Colonic mucosa (tissue), 4 donors: Measurements from ENCODE around the gene ADAMTS17. TPM values are rescaled to one million over a fixed set of nuclear protein-coding genes. Genes with fewer than 3 reads are reported as not detected.

Experiments
- DNase-seq: peaks from one replicate; pipeline ENCODE4 v3.0.0-alpha.2; 2020
- H3K27ac ChIP-seq: fragments of 200-600 bp; one replicate; pipeline ENCODE4 v1.8.0; 2021
- H3K27me3 ChIP-seq: fragments of 200-600 bp; one replicate; pipeline ENCODE4 v1.8.0; 2021
- H3K36me3 ChIP-seq: fragments of 200-600 bp; one replicate; pipeline ENCODE4 v1.8.0; 2021
- H3K4me1 ChIP-seq: fragments of 200-600 bp; one replicate; pipeline ENCODE4 v1.8.0; 2021; ENCODE audit warnings: mild to moderate bottlenecking
- H3K4me3 ChIP-seq: fragments of 200-600 bp; one replicate; pipeline ENCODE4 v1.8.0; 2021
- H3K9ac ChIP-seq, 2 donors: one replicate each; pipeline ENCODE4 v1.7.0; 2013; ENCODE audit warnings: control low read depth in 2 of 2, low read depth in 2 of 2, low read length in 2 of 2
- H3K9me3 ChIP-seq: fragments of 200-600 bp; one replicate; pipeline ENCODE4 v1.8.0; 2021
- CTCF ChIP-seq: fragments of 200-600 bp; IDR thresholded peaks from one replicate; pipeline ENCODE4 v1.8.0; 2022; ENCODE audit warnings: antibody characterized with exemption, mild to moderate bottlenecking
- intact Hi-C: fragments of 100-400 bp; cut with DNase I; formaldehyde crosslinking; loops from one replicate; pipeline ENCODE4 v1.14.1; 2022
- total RNA-seq, 2 donors: library from RNA; stranded (reverse); fragmentation: NEBNext Ultra II Directional in 1 of 2; extraction: Animal tissue kit (Norgen Biotek cat#: 25700) in 1 of 2; gene quantifications; one replicate each; pipeline ENCODE4 v1.2.1, GENCODE V29; 2021
- donor health status: healthy.
- donor health status: DM: no; HTN: no; CAD: no.
- donor health status: DM: no; HTN: no; CAD: no.

ADAMTS17 gene
- total RNA-seq, 2 donors from 2014 or later = 4.2 to 8.3 TPM

GRCh38 chr15:100373120-100373896 lies 31.5 kb upstream of the ADAMTS17 start:
- Histone ChIP-seq H3K27ac (no peak overlapping the region), H3K36me3 (no peaks in the 10 kb centered on the region), H3K4me3 (peak overlapping the region; percentile 5), H3K9ac (peak overlapping the region in 1 of 2 donors; percentile 35), H3K27me3 (peaks cover 10% of the 10 kb centered on the region), H3K4me1 (no peaks in the 10 kb centered on the region), H3K9me3 (no peaks in the 10 kb centered on the region)
- intact Hi-C loops = no loop called here
- TF ChIP-seq CTCF = no peak
- DNase-seq = no peak

DNA sequence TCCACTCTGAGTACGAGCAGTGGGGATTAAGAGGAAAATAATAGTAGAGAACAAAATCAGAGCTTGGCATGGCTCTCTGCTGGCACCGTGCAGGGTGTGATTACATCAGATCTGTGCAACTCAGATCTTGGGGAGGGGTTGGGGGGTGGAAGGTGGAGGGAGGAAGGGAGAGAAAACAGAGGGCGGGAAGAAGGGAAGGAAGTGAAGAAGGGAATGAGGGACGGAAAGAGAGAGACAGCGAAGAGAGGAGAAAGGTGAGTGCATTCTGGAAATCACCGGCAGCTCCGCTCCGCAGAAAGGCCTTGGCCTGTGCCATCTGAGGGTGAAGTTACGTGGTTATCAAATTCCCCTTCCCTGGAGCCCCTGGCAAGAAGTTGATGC lies 31.0 kb upstream of the ADAMTS17 start:
- H3K27me3 ChIP-seq = peaks cover 10% of the 10 kb centered on the region
- DNase-seq = no peak
- no peaks in the 10 kb centered on the region for H3K4me1 ChIP-seq
- H3K36me3 ChIP-seq = no peaks in the 10 kb centered on the region
- TF ChIP-seq CTCF = no peak
- peak overlapping the region; percentile 5 for H3K4me3 ChIP-seq
- no peaks in the 10 kb centered on the region for H3K9me3 ChIP-seq
- no peak overlapping the region for H3K9ac ChIP-seq
- intact Hi-C loops = no loop called here
- no peak overlapping the region for H3K27ac ChIP-seq

DNA sequence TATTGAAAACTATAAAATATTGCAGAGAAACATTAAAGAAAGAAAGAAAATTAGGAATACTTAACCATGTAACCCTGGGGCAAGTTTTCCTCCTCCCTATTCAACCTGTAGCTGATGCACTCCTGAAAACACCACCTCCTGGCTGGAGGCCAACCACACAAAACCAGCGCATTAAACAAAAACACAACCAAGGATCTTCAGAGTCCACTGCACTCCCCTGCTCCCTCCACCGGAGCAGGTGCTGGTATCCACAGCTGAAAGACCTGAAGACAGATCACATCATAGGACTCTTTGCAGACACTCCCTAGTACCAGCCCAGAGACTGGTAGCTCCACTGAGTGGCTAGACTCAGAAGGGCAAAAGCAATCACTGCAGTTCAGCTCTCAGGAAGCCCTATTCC lies 13.6 kb upstream of the ADAMTS17 start:
- intact Hi-C loops = no loop called here
- H3K4me3 ChIP-seq = no peak overlapping the region

GRCh38 chr15:100353449-100353848 lies 11.7 kb upstream of the ADAMTS17 start:
- Histone ChIP-seq H3K9ac (no peak overlapping the region), H3K9me3 (no peaks in the 10 kb centered on the region), H3K4me1 (peaks cover 4% of the 10 kb centered on the region), H3K27ac (no peak overlapping the region), H3K27me3 (no peaks in the 10 kb centered on the region), H3K36me3 (no peaks in the 10 kb centered on the region), H3K4me3 (no peak overlapping the region)
- DNase-seq = no peak
- no peak for TF ChIP-seq CTCF
- intact Hi-C loops = loop anchor here (5.0 kb wide), 1 partner anchor 214 kb away; no protein-coding TSS in a partner anchor

More for the DNA sequence above, 13.6 kb upstream of the ADAMTS17 start:
- Histone ChIP-seq H3K27me3 (no peaks in the 10 kb centered on the region), H3K9me3 (no peaks in the 10 kb centered on the region), H3K4me1 (no peaks in the 10 kb centered on the region), H3K9ac (no peak overlapping the region), H3K36me3 (no peaks in the 10 kb centered on the region), H3K27ac (no peak overlapping the region)
- no peak for DNase-seq
- no peak for TF ChIP-seq CTCF

- H3K4me3 ChIP-seq = peak overlapping the region; percentile 83
- intact Hi-C loops = loop anchor here (2.0 to 5.0 kb wide), 2 partner anchors 32 to 217 kb away; no protein-coding TSS in a partner anchor
- H3K27ac ChIP-seq = peak overlapping the region; percentile 84
- peak; percentile 67 for DNase-seq
- H3K36me3 ChIP-seq = no peaks in the 10 kb centered on the region
- peak overlapping the region in 1 of 2 donors; percentile 75 for H3K9ac ChIP-seq
- H3K4me1 ChIP-seq = peaks cover 4% of the 10 kb centered on the region
- H3K27me3 ChIP-seq = no peaks in the 10 kb centered on the region
- no peaks in the 10 kb centered on the region for H3K9me3 ChIP-seq
- no peak for TF ChIP-seq CTCF
These were observed 8.9 kb upstream of the ADAMTS17 start for GRCh38 chr15:100350434-100351226.
